CD14-positive monocyte (primary cell): ENCODE data around the gene HSDL1. TPM values are rescaled to one million over a fixed set of nuclear protein-coding genes. Genes with fewer than 3 reads are reported as not detected.

Source experiments
- DNase-seq, 3 donors: peaks; one replicate each; pipeline ENCODE4 v3.0.0-alpha.2; 2011 to 2022
- H2AFZ ChIP-seq: 2 replicates; pipeline ENCODE4 v1.6.0; 2012; ENCODE audit warnings: mild to moderate bottlenecking, low read depth, low read length, inconsistent platforms; ENCODE audit not compliant: insufficient read depth, poor library complexity, severe bottlenecking
- H3K27ac ChIP-seq, 2 donors: 1 replicate in 1 of 2; 2 replicates in 1 of 2; pipeline ENCODE4 v1.5.1; 2012 to 2013; ENCODE audit warnings: low read length in 2 of 2, control low read depth in 1 of 2, inconsistent platforms in 1 of 2, low read depth in 1 of 2, mild to moderate bottlenecking in 1 of 2
- H3K27me3 ChIP-seq, 2 donors: one replicate each; pipeline versions ENCODE4 v1.6.0 to v1.6.1; 2011 to 2013; ENCODE audit warnings: low read length in 2 of 2; ENCODE audit not compliant: control insufficient read depth in 2 of 2, insufficient read depth in 2 of 2
- H3K36me3 ChIP-seq, 2 donors: replicated peaks in 1 of 2; 1 replicate in 1 of 2; 2 replicates in 1 of 2; pipeline versions ENCODE4 v1.5.1 to v1.6.1; 2012 to 2013; ENCODE audit warnings: low read length in 2 of 2, control low read depth in 1 of 2, inconsistent platforms in 1 of 2, mild to moderate bottlenecking in 1 of 2; ENCODE audit not compliant: insufficient read depth in 2 of 2, control insufficient read depth in 1 of 2
- H3K4me1 ChIP-seq, 2 donors: 1 replicate in 1 of 2; 2 replicates in 1 of 2; pipeline versions ENCODE4 v1.5.1 to v1.6.1; 2012 to 2013; ENCODE audit warnings: low read length in 2 of 2, control low read depth in 1 of 2, inconsistent platforms in 1 of 2, mild to moderate bottlenecking in 1 of 2, moderate library complexity in 1 of 2; ENCODE audit not compliant: insufficient read depth in 2 of 2, control insufficient read depth in 1 of 2
- H3K4me2 ChIP-seq: replicated peaks from 2 replicates; pipeline ENCODE3; 2012; ENCODE audit warnings: low read length, moderate library complexity, mild to moderate bottlenecking; ENCODE audit not compliant: poor library complexity, severe bottlenecking; ENCODE audit errors: extremely low read depth
- H3K4me3 ChIP-seq, 3 experiments: fragments of 200-600 bp in 1 of 3; sonication (generic) in 1 of 3; replicated peaks in 1 of 3; 1 replicate in 2 of 3; 2 replicates in 1 of 3; pipeline ENCODE4 v1.5.1; 2011 to 2013; ENCODE audit warnings: low read length in 3 of 3, mild to moderate bottlenecking in 3 of 3, control low read depth in 2 of 3, low read depth in 2 of 3, inconsistent platforms in 1 of 3, moderate library complexity in 1 of 3
- H3K79me2 ChIP-seq: 2 replicates; pipeline ENCODE4 v1.6.0; 2012; ENCODE audit warnings: mild to moderate bottlenecking, control low read depth, inconsistent platforms, low read length, moderate library complexity; ENCODE audit not compliant: insufficient read depth
- H3K9ac ChIP-seq: 2 replicates; pipeline ENCODE4 v1.6.0; 2017; ENCODE audit warnings: low read length, mild to moderate bottlenecking; ENCODE audit not compliant: insufficient read depth, poor library complexity, severe bottlenecking
- H3K9me3 ChIP-seq, 2 donors: replicated peaks in 1 of 2; 1 replicate in 1 of 2; 2 replicates in 1 of 2; pipeline versions ENCODE4 v1.5.1 to v1.6.1; 2012 to 2013; ENCODE audit warnings: low read length in 2 of 2, control low read depth in 1 of 2; ENCODE audit not compliant: control insufficient read depth in 1 of 2, insufficient read depth in 1 of 2
- H4K20me1 ChIP-seq: 2 replicates; pipeline ENCODE4 v1.6.0; 2012; ENCODE audit warnings: mild to moderate bottlenecking, low read length, control low read depth, moderate library complexity; ENCODE audit not compliant: insufficient read depth
- H3K27ac Mint-ChIP-seq, 7 donors: one replicate each; pipeline ENCODE4 v1.8.0; 2020; ENCODE audit warnings: mild to moderate bottlenecking in 7 of 7, mixed read lengths in 7 of 7, moderate library complexity in 6 of 7, inconsistent platforms in 2 of 7
- H3K27me3 Mint-ChIP-seq, 3 donors: one replicate each; pipeline ENCODE4 v1.8.0; 2021 to 2022; ENCODE audit warnings: low read depth in 3 of 3, mild to moderate bottlenecking in 3 of 3, mixed read lengths in 3 of 3, moderate library complexity in 3 of 3, inconsistent platforms in 1 of 3
- H3K36me3 Mint-ChIP-seq, 2 donors: one replicate each; pipeline ENCODE4 v1.8.0; 2020; ENCODE audit warnings: mixed read lengths in 2 of 2, inconsistent platforms in 1 of 2, mild to moderate bottlenecking in 1 of 2
- H3K4me1 Mint-ChIP-seq: one replicate; pipeline ENCODE4 v1.8.0; 2020; ENCODE audit warnings: mild to moderate bottlenecking, mixed read lengths
- H3K4me3 Mint-ChIP-seq, 2 donors: one replicate each; pipeline ENCODE4 v1.8.0; 2020; ENCODE audit warnings: mild to moderate bottlenecking in 2 of 2, mixed read lengths in 2 of 2, moderate library complexity in 1 of 2
- H3K9me3 Mint-ChIP-seq, 7 donors: one replicate each; pipeline ENCODE4 v1.8.0; 2020 to 2022; ENCODE audit warnings: mixed read lengths in 7 of 7, mild to moderate bottlenecking in 6 of 7, moderate library complexity in 6 of 7, inconsistent platforms in 2 of 7
- WGBS: methylation state at CpG from one replicate; pipeline ENCODE4 v1.1.5; 2013; ENCODE audit warnings: missing lambda C conversion rate; ENCODE audit not compliant: insufficient coverage; 5-methylcytosine and 5-hydroxymethylcytosine counted together
- intact Hi-C, 2 donors: fragments of 100-400 bp; cut with micrococcal nuclease; formaldehyde crosslinking; loops; one replicate each; pipeline versions ENCODE4 v1.15.0 to v1.15.1; 2023
- polyA plus RNA-seq, 3 donors: library from polyadenylated mRNA; depleted of rRNA in 1 of 3; unstranded in 2 of 3; stranded (reverse) in 1 of 3; fragments of 300-500 nt in 2 of 3; fragments of >200 nt in 1 of 3; fragmentation: Illumina TruSeq in 2 of 3; gene quantifications; 1 replicate in 2 of 3; 2 replicates in 1 of 3; pipeline ENCODE4 v1.2.3, GENCODE V29; 2012 to 2021
- TF ChIP-seq, protein P1 (sequence below): fragments of 200-600 bp; IDR thresholded peaks from one replicate; pipeline ENCODE4 v1.8.0; 2022; ENCODE audit warnings: antibody characterized with exemption, mild to moderate bottlenecking

Gene HSDL1
- polyA plus RNA-seq, 3 donors, result 7.3 to 13.3 (median 8.0) TPM

DNA sequence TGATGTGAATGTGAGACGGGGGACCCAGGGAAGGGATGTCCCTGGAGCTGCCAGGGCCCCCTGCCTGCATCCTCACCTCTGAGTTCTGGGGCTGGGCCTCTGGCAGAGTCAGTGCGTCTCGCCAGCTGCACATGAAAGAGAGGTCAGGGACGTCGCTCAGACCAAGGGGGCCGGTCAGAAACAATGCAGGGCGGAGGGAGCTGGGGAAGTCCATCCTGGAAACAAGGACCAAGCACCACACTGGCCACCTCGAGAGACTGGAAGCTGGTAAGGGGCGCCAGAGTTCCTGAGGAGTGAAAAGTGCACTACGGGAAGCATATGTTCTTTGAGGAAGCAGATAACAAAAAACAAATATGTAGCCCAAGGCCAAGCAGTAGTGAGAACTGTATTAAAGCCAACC, 39.8 kb upstream of the HSDL1 start:
- peaks cover 5% of the 10 kb centered on the region for H4K20me1 ChIP-seq
- WGBS, result 93% methylated on average over 10 of the region's 10 CpGs
- H2AFZ ChIP-seq, result no peak overlapping the region
- peaks cover 51 to 55% of the 10 kb centered on the region in 2 donors for H3K36me3 ChIP-seq
- intact Hi-C loops, result loop anchor here (5.0 kb wide), 5 partner anchors 37 to 217 kb away; partner anchors contain the start of genes DNAAF1 (in 1 of the 2), HSDL1 (in 1 of the 2) and NECAB2 (in 1 of the 2)
- peaks cover 13% of the 10 kb centered on the region for H3K4me1 Mint-ChIP-seq
- no peak overlapping the region for H3K4me2 ChIP-seq
- TF ChIP-seq, protein P1, sequence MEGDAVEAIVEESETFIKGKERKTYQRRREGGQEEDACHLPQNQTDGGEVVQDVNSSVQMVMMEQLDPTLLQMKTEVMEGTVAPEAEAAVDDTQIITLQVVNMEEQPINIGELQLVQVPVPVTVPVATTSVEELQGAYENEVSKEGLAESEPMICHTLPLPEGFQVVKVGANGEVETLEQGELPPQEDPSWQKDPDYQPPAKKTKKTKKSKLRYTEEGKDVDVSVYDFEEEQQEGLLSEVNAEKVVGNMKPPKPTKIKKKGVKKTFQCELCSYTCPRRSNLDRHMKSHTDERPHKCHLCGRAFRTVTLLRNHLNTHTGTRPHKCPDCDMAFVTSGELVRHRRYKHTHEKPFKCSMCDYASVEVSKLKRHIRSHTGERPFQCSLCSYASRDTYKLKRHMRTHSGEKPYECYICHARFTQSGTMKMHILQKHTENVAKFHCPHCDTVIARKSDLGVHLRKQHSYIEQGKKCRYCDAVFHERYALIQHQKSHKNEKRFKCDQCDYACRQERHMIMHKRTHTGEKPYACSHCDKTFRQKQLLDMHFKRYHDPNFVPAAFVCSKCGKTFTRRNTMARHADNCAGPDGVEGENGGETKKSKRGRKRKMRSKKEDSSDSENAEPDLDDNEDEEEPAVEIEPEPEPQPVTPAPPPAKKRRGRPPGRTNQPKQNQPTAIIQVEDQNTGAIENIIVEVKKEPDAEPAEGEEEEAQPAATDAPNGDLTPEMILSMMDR, result no peak
- H3K9me3 Mint-ChIP-seq, result no peaks in the 10 kb centered on the region
- peaks cover 0 to 1% (median 0%) of the 10 kb centered on the region in 3 donors for H3K27me3 Mint-ChIP-seq
- H3K36me3 Mint-ChIP-seq, result peaks cover 50 to 56% of the 10 kb centered on the region in 2 donors
- H3K27me3 ChIP-seq, result no peaks in the 10 kb centered on the region
- no peak overlapping the region for H3K4me3 Mint-ChIP-seq
- peaks cover 7 to 11% of the 10 kb centered on the region in 2 donors for H3K4me1 ChIP-seq
- H3K27ac ChIP-seq, result no peak overlapping the region
- no peak overlapping the region for H3K9ac ChIP-seq
- H3K27ac Mint-ChIP-seq, result peak overlapping the region in 4 of 7 donors; percentile 2 to 77 (median 16)
- H3K9me3 ChIP-seq, result no peaks in the 10 kb centered on the region
- H3K4me3 ChIP-seq, result no peak overlapping the region
- DNase-seq, result no peak
- peaks cover 32% of the 10 kb centered on the region for H3K79me2 ChIP-seq

DNA sequence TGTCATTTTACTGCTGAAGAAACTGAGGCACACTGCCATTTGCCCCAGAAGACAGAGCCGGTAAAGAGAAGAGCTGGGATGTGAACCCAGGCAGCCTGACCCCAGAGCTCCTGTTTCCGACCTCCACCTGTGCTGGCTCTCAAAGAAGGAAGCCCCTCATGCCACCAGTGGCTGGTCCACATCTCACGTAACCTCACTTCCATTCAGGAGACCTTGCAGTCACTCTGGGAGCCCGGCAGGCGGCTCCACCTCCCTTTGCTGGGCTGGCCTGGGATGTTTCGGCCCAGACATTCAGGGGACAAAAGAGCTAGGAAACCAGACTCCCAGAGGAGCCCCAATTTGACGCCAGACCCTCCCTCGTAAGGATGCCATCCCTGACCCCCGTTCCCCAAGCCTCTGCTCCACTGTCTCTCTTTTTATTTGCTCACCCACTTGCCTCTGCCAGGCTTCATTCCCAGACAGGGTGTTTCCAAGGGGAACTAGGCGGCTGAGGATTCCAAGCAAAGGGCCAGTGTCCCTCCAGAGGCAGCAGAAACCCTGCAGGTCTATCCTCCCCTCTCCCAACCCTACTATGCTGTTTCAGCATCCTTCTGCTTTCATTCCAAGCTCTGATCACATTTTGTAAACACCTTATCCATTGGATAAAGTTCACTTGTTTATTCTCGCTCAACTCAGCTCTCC, 39.1 kb upstream of the HSDL1 start:
- Histone ChIP-seq H3K4me2 (no peak overlapping the region), H3K9ac (no peak overlapping the region), H3K79me2 (peaks cover 32% of the 10 kb centered on the region), H3K4me1 (peaks cover 7 to 11% of the 10 kb centered on the region in 2 donors), H4K20me1 (peaks cover 5% of the 10 kb centered on the region), H3K27ac (no peak overlapping the region), H2AFZ (no peak overlapping the region), H3K9me3 (no peaks in the 10 kb centered on the region), H3K36me3 (peaks cover 58 to 62% of the 10 kb centered on the region in 2 donors), H3K4me3 (no peak overlapping the region), H3K27me3 (no peaks in the 10 kb centered on the region)
- H3K4me3 Mint-ChIP-seq, result no peak overlapping the region
- no peak for DNase-seq
- peaks cover 13% of the 10 kb centered on the region for H3K4me1 Mint-ChIP-seq
- peak overlapping the region in 5 of 7 donors; percentile 36 to 77 (median 55) for H3K27ac Mint-ChIP-seq
- H3K9me3 Mint-ChIP-seq, result no peaks in the 10 kb centered on the region
- TF ChIP-seq, protein P1, result no peak
- intact Hi-C loops, result loop anchor here in 1 of 2 donors (5.0 kb wide), 2 partner anchors 37 to 117 kb away; partner anchors contain the start of genes DNAAF1 and HSDL1
- H3K36me3 Mint-ChIP-seq, result peaks cover 53 to 62% of the 10 kb centered on the region in 2 donors
- H3K27me3 Mint-ChIP-seq, result peaks cover 0 to 1% (median 0%) of the 10 kb centered on the region in 3 donors
- WGBS, result 98% methylated on average over 11 of the region's 11 CpGs
